Measurements from ENCODE around the gene NEU1. TPM values are rescaled to one million over a fixed set of nuclear protein-coding genes. Genes with fewer than 3 reads are reported as not detected.
"Not testable (repeated sequence)": the region's sequence is repeated elsewhere in the genome, so short reads cannot be mapped to it uniquely, and the experiment has no call there.

Gene NEU1
- total RNA-seq, 6 donors from 2014 or later = 28.3 to 90.3 (median 64.6) TPM

GRCh38 chr6:31827286-31828079 lies 35.1 kb downstream of the NEU1 start, which contains the start of gene HSPA1B:
HSPA1B (plus strand) TSS chr6:31827738; CDS start chr6:31827951, 213 bp downstream.
- H3K27me3 ChIP-seq = no peaks in the 10 kb centered on the region
- TF ChIP-seq POLR2A (IDR thresholded peaks at IDR 0.05) = peak; percentile 85 to 100 (median 100)
- TF ChIP-seq POLR2AphosphoS5 (IDR thresholded peaks at IDR 0.05) = peak; percentile 98 to 100
- TF ChIP-seq CTCF (IDR thresholded peaks at IDR 0.05) = peak in 2 of 6 experiments; percentile 21 to 25
- TF ChIP-seq EP300 (IDR thresholded peaks at IDR 0.05) = peak in 1 of 4 donors; percentile 82
- H3K4me1 ChIP-seq = peaks cover 43 to 57% (median 53%) of the 10 kb centered on the region in 4 donors
- no peaks in the 10 kb centered on the region for H3K36me3 ChIP-seq
- peak within 1 kb of the TSS; percentile 88 to 99 (median 96) for H3K27ac ChIP-seq
- H3K9me3 ChIP-seq = no peaks in the 10 kb centered on the region
- H3K4me3 ChIP-seq = peak within 1 kb of the TSS; percentile 47 to 80 (median 68)
- peak; percentile 94 to 98 for ATAC-seq (ENCODE audit: low FRiP score in 2 of 2)
- WGBS, 2 donors = 0% methylated on average over 11 to 38 of the region's 56 CpGs
- DNase-seq = peak; percentile 94 to 100

GRCh38 chr6:31826793-31827285 lies 35.8 kb downstream of the NEU1 start:
- Histone ChIP-seq H3K9me3 (no peaks in the 10 kb centered on the region), H3K4me1 (peaks cover 42 to 55% (median 50%) of the 10 kb centered on the region in 4 donors), H3K36me3 (no peaks in the 10 kb centered on the region), H3K4me3 (peak overlapping the region; percentile 40 to 80 (median 56)), H3K27me3 (no peaks in the 10 kb centered on the region), H3K27ac (peak overlapping the region; percentile 88 to 99 (median 96))
- TF ChIP-seq CTCF (IDR thresholded peaks at IDR 0.05) = no peak
- peak in 3 of 4 donors; percentile 25 to 85 (median 64) for TF ChIP-seq POLR2A (IDR thresholded peaks at IDR 0.05)
- peak in 1 of 2 donors; percentile 41 for TF ChIP-seq POLR2AphosphoS5 (IDR thresholded peaks at IDR 0.05)
- TF ChIP-seq EP300 (IDR thresholded peaks at IDR 0.05) = no peak
- peak; percentile 70 to 81 for ATAC-seq (ENCODE audit: low FRiP score in 2 of 2)
- peak; percentile 90 to 92 for DNase-seq
- WGBS, 2 donors = 0% methylated on average over 13 of the region's 13 CpGs

GRCh38 chr6:31825553-31825952 lies 37.1 kb downstream of the NEU1 start:
- WGBS, 2 donors = 63 to 72% methylated on average over 4 of the region's 4 CpGs
- no peaks in the 10 kb centered on the region for H3K9me3 ChIP-seq
- ATAC-seq (ENCODE audit: low FRiP score in 2 of 2) (no peak), DNase-seq (no peak)
- peaks cover 36 to 53% (median 47%) of the 10 kb centered on the region in 4 donors for H3K4me1 ChIP-seq
- H3K27me3 ChIP-seq = no peaks in the 10 kb centered on the region
- peak overlapping the region; percentile 88 to 99 (median 96) for H3K27ac ChIP-seq
- H3K4me3 ChIP-seq = no peak overlapping the region
- no peaks in the 10 kb centered on the region for H3K36me3 ChIP-seq
- TF ChIP-seq POLR2AphosphoS5 (IDR thresholded peaks at IDR 0.05) (no peak), POLR2A (IDR thresholded peaks at IDR 0.05) (no peak), CTCF (IDR thresholded peaks at IDR 0.05) (no peak), EP300 (IDR thresholded peaks at IDR 0.05) (no peak)

GRCh38 chr6:31823592-31824196 lies 38.9 kb downstream of the NEU1 start:
- DNase-seq; H3K36me3 ChIP-seq; ATAC-seq (ENCODE audit: low FRiP score in 2 of 2); H3K27me3 ChIP-seq; H3K9me3 ChIP-seq: not testable (repeated sequence)
- WGBS, 2 donors = 65 to 87% methylated on average over 9 of the region's 9 CpGs
- peak overlapping the region in 1 of 4 donors; percentile 55 for H3K4me3 ChIP-seq
- H3K4me1 ChIP-seq = peaks cover 53 to 71% (median 64%) of the 10 kb centered on the region in 4 donors
- H3K27ac ChIP-seq = peak overlapping the region; percentile 35 to 99 (median 96)
